ENCODE results near the gene ZNF480. TPM values are rescaled to one million over a fixed set of nuclear protein-coding genes. Genes with fewer than 3 reads are reported as not detected.

ZNF480 gene
- total and polyA plus RNA-seq, 2 of the 8 experiments (the other 6 are each of a cell fraction or from before 2014, with no cell fraction given): 3.4 to 32.9 TPM

DNA sequence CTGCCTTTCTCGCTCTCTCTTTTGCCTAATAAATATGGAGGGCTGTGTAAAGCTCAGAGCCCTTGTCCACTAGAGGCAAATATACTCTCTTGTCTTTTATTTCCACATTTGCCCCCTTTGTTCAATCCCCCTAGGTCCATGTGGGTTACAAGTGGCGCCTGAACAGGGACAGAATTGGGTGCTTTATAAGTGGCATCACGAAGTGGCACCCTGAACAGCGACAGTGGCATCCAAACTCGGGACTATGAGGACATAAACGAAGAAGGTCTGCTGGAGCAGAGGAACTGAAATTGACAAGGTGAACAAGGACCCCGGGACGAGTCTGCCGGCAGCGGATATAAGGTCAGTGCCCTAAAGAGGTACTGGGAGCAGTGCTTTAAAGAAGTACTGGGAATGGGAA, 34.8 kb downstream of the ZNF480 start:
- no peak overlapping the region for H3K4me3 ChIP-seq (ENCODE audit: extremely low read depth in 1 of 4, insufficient read depth in 2 of 4, low read depth in 3 of 4, low read length in 4 of 4)
- H4K5ac ChIP-seq (ENCODE audit: insufficient read length, low read depth, low read length): no peak overlapping the region
- no peak overlapping the region for H2BK5ac ChIP-seq (ENCODE audit: low read depth, low read length)
- H2BK15ac ChIP-seq (ENCODE audit: low read length): no peak overlapping the region
- POLR2A ChIA-PET (ENCODE audit: partially characterized antibody): no interaction called here
- peaks cover 4% of the 10 kb centered on the region; the same call in 1 of the 2 replicates for H3K23me2 ChIP-seq (ENCODE audit: low read depth, low read length)
- no peak overlapping the region for H3K27ac ChIP-seq (ENCODE audit: low read depth, low read length)
- no peak overlapping the region for H4K91ac ChIP-seq (replicated peaks; ENCODE audit: insufficient read length, low read length)
- H3K18ac ChIP-seq (ENCODE audit: extremely low read depth, low read length): no peak overlapping the region
- H3K9me3 ChIP-seq (ENCODE audit: insufficient read depth in 2 of 2, low read depth in 1 of 2, low read length in 1 of 2): peaks cover 48 to 52% of the 10 kb centered on the region in 2 experiments
- no peak overlapping the region for H2AFZ ChIP-seq (ENCODE audit: low read length)
- no peak overlapping the region for H3K9ac ChIP-seq (replicated peaks in 1 of 4; ENCODE audit: extremely low read depth in 1 of 4, low read depth in 3 of 4, low read length in 3 of 4)
- TF ChIP-seq SP4 (IDR thresholded peaks at IDR 0.05; ENCODE audit: low read length): no peak
- no peak for TF ChIP-seq HDAC6 (IDR thresholded peaks at IDR 0.05; ENCODE audit: low read depth, low read length)
- TF ChIP-seq TEAD4 (IDR thresholded peaks at IDR 0.05; ENCODE audit: low read depth, low read length): no peak
- TF ChIP-seq TBP (IDR thresholded peaks at IDR 0.05; ENCODE audit: low read depth, low read length): no peak
- TF ChIP-seq, protein P1, sequence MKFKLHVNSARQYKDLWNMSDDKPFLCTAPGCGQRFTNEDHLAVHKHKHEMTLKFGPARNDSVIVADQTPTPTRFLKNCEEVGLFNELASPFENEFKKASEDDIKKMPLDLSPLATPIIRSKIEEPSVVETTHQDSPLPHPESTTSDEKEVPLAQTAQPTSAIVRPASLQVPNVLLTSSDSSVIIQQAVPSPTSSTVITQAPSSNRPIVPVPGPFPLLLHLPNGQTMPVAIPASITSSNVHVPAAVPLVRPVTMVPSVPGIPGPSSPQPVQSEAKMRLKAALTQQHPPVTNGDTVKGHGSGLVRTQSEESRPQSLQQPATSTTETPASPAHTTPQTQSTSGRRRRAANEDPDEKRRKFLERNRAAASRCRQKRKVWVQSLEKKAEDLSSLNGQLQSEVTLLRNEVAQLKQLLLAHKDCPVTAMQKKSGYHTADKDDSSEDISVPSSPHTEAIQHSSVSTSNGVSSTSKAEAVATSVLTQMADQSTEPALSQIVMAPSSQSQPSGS (IDR thresholded peaks at IDR 0.05; ENCODE audit: low read length): no peak
- TF ChIP-seq CHD2 (IDR thresholded peaks at IDR 0.05; ENCODE audit: low read length): no peak
- TF ChIP-seq EP300 (IDR thresholded peaks at IDR 0.05; ENCODE audit: borderline replicate concordance in 1 of 2, low read depth in 2 of 2, low read length in 2 of 2): no peak
- no peak for TF ChIP-seq CEBPB (IDR thresholded peaks at IDR 0.05; ENCODE audit: low read depth, low read length)
- no peak for TF ChIP-seq CTBP2 (IDR thresholded peaks at IDR 0.05; ENCODE audit: borderline replicate concordance, insufficient read depth, insufficient read length, low read length)
- no peak for TF ChIP-seq ASH2L (IDR thresholded peaks at IDR 0.05; ENCODE audit: low read length)
- TF ChIP-seq SUZ12 (IDR thresholded peaks at IDR 0.05; ENCODE audit: low read length): no peak
- no peak for TF ChIP-seq RXRA (IDR thresholded peaks at IDR 0.05; ENCODE audit: insufficient read depth, low read depth, low read length)
- no peaks in the 10 kb centered on the region for H4K20me1 ChIP-seq (replicated peaks in 1 of 2; ENCODE audit: control insufficient read depth in 1 of 2, insufficient read depth in 2 of 2, low read length in 2 of 2)
- WGBS, 2 experiments (ENCODE audit: extremely low coverage in 1 of 2, insufficient coverage in 1 of 2, insufficient read length in 1 of 2, insufficient replicate concordance in 2 of 2, low coverage in 1 of 2, low lambda C conversion rate in 2 of 2, missing lambda C conversion rate in 1 of 2): 78% methylated on average over 10 of the region's 10 CpGs; no CpG with 5 or more reads in 1 of the 2 experiments
- no peak overlapping the region for H3K23ac ChIP-seq (ENCODE audit: insufficient read length)
- CTCF ChIA-PET (ENCODE audit: partially characterized antibody): interaction anchor here (2.7 kb wide), 1 partner anchor 12 kb away, joined by 12 read pairs; no protein-coding TSS in a partner anchor
- no peaks in the 10 kb centered on the region for H3K36me3 ChIP-seq (ENCODE audit: control insufficient read depth in 2 of 4, insufficient read depth in 4 of 4, low read length in 3 of 4)
- DNase-seq (ENCODE audit: low read depth in 1 of 2, low spot score in 2 of 2) (no peak), FAIRE-seq (no peak)
- H3K4me2 ChIP-seq (ENCODE audit: insufficient read depth in 1 of 2, low read depth in 2 of 2, low read length in 2 of 2): no peak overlapping the region
- H3K4me1 ChIP-seq (replicated peaks in 1 of 4; ENCODE audit: control insufficient read depth in 3 of 4, insufficient read depth in 4 of 4, low read length in 3 of 4): no peaks in the 10 kb centered on the region
- no peak overlapping the region for H3K14ac ChIP-seq (ENCODE audit: insufficient read length)
- no peak overlapping the region for H3K56ac ChIP-seq (replicated peaks; ENCODE audit: insufficient read length, low read depth, low read length)
- H3K79me1 ChIP-seq (ENCODE audit: low read depth, low read length): no peaks in the 10 kb centered on the region
- no peak overlapping the region for H4K8ac ChIP-seq (ENCODE audit: extremely low read depth, insufficient read depth, low read length)
- no peak overlapping the region for H2AK5ac ChIP-seq (ENCODE audit: low read depth, low read length)
- no peaks in the 10 kb centered on the region for H3K27me3 ChIP-seq (replicated peaks in 1 of 4; ENCODE audit: control insufficient read depth in 3 of 4, extremely low read depth in 1 of 4, insufficient read depth in 3 of 4, low read length in 3 of 4)
- H3K4ac ChIP-seq (replicated peaks; ENCODE audit: insufficient read length, low read depth, low read length): no peak overlapping the region
- H2BK20ac ChIP-seq (ENCODE audit: low read length): no peak overlapping the region
- H2BK12ac ChIP-seq (ENCODE audit: low read depth, low read length): no peak overlapping the region
- H3K79me2 ChIP-seq (ENCODE audit: control insufficient read depth in 1 of 2, insufficient read depth in 2 of 2, low read length in 2 of 2): no peaks in the 10 kb centered on the region
- H2BK120ac ChIP-seq (replicated peaks; ENCODE audit: low read depth, low read length): no peak overlapping the region

All from H1 (cell line).